Glomerular visceral epithelial cell (primary cell): ENCODE results near the gene PANK4.

Source experiments
- DNase-seq: peaks from one replicate; pipeline ENCODE4 v3.0.0-alpha.2; 2016; ENCODE audit errors: extremely low spot score

PANK4 gene

GRCh38 chr1:2512862-2513421 lies 13.5 kb downstream of the PANK4 start:
- no peak for DNase-seq

DNA sequence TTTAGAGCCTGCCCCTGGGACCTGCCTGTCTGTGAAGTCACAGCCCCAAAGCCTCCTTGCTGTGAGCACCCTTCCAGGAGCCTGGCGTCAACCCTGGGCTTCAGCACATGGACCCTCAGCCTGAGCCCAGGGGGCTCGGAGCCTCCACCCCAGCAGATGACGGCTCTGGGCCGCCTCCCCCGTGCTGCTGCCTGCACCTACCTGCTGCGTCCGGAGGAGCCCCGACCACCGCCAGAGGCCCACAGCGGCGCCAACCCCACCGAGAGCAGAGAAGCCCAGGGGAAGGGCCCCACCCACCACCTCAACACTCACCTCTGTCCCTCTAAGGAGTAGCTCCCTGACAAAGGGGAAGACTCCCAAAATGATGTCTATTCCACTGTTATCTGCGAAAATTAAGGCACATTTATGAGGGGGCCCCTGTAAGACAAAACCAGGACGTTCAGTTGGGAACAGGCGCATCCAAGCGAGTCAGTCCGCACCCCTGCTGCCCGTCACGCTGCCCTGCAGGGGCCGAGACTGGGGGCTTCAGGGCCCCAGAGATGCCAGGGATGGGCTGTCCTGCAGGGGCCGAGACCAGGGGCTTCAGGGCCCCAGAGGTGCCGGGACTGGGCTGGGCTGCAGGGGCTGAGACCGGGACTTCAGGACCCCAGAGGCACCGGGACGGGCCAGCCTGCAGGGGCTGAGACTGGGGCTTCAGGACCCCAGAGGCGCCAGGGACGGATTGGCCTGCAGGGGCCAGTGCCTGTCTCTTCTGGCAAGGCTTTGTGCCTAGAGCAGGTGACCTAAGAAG lies 15.8 kb downstream of the PANK4 start:
- DNase-seq = no peak

- no peak for DNase-seq
Measured at GRCh38 chr1:2509589-2509988, 16.8 kb downstream of the PANK4 start.

- no peak for DNase-seq
Measured at GRCh38 chr1:2508751-2509150, 17.6 kb downstream of the PANK4 start.

DNA sequence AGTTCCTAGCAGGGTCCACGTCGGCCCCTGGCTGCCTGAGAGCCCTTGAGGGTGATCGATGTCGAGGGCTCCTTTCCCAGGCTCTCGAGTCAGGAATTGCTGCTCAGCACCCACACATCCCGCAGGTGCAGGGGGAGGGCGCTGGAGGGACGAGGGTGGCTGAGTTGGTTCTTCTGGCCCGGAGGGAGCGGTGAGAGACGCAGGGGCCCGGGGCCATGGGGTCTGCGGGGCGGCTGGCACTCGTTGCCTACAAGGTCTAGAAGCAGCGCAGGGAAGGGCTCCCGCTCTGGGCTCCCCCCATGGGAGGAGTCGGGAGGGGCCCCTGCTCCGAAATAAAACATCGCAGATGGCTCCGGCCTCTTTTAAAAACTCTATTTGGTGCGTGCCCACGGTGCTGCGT lies 18.2 kb downstream of the PANK4 start:
- no peak for DNase-seq

DNA sequence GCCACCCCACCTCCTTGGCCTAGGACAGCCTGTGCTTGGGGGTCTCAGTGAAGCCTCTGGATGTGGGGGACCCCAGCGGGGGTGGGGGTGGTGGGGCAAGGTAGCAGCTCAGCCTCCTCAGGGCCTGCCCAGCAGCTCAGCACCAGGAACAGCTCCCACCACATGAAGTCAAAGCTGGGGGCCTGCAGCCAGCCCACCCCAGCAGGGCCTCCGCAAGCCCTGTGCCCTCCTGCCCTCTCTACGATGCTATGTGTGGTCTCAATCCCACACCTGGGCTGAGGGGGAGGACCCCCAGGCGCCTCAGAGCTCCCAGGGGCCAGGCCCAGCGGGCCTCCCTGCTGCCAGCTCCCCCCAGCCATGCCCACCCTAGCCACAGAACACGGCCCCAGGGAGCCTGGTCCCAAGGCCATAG lies 18.6 kb downstream of the PANK4 start:
- no peak for DNase-seq

GRCh38 chr1:2506901-2507565 lies 19.4 kb downstream of the PANK4 start:
- no peak for DNase-seq

DNA sequence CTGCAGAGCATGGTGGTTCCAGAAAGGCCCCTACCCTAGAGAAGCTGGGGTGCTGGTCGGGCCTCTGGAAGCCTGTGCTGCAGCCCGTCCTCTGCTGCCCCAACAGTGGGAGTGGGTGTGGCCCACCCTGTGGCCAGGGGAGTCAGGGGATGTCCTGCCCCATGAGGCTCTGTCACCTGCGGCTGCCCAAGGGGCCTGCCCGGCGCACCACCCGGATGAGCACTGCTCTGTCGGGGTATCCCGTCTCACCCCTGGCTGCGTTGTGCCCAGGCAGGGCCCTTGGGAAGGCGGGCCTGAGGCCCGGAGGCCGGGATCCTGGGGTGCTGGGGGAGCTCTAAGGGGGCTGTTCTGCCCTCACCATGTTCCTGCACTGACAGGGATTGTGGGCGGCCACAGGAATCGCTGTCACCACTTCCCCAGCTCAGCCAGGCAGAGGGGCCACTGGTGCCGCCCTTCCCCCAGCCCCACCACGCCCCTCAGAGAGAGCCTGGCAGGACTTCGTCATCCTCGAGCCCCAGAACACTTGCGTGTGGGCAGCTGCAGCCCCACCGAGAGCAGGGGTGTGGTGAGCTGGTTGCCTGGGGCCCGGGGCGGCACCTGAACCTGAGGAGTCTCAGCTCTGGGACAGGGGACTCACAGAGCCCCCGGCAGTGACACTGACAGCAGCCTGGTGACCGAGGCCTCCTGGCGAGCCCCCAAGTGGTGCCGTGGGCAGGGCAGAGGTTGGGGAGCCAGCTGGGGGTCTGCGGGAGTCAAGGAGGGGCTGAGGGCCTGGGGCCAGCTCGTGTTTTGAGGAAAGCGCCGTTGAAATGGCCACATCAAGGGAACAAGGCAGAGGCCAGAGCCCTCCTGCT lies 20.2 kb downstream of the PANK4 start:
- DNase-seq = no peak

DNA sequence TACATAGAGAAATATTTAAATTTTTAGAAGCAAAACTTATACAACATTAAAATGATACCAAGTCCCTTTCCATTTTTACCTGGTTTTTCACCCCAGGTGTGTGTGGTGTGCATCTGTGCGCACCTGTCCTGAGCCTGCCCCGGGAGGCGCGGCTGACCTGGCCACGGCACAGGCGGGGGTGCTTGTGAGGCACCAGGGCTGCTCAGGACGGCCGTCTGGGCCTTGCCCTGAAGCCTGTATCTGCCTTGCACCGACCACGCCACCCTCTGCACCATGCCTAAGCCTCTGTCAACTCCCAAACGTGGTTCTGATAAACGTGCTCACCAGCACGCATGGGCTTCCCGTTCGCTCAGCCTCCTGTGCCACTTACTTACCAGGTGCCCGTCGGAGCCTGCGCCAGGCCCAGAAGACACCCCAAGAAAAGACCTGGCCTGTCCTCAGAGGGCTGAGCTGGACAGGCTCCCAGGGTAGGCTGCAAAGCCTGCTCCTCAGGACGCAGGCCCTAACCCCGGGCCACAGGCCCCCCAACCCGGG lies 20.9 kb downstream of the PANK4 start:
- no peak for DNase-seq

GRCh38 chr1:2504949-2505272 lies 21.5 kb downstream of the PANK4 start:
- DNase-seq = no peak

GRCh38 chr1:2504225-2504948 lies 22.0 kb downstream of the PANK4 start:
- DNase-seq = no peak

GRCh38 chr1:2503554-2504224 lies 22.7 kb downstream of the PANK4 start:
- no peak for DNase-seq

- DNase-seq = no peak
Measured at GRCh38 chr1:2502661-2503553, 23.5 kb downstream of the PANK4 start.

DNA sequence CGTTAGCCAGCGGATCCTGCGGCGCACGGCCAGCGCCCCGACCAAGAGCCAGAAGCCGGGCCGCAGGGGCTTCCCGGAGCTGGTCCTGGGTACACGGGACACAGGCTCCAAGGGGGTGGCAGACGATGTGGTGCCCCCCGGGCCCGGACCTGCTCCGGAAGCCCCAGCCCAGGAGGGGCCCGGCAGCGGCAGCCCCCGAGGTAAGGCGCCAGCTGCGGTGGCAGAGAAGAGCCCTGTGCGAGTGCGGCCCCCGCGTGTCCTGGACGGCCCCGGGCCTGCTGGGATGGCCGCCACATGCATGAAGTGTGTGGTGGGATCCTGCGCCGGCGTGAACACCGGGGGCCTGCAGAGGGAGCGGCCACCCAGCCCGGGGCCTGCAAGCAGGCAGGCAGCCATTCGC lies 24.2 kb downstream of the PANK4 start:
- no peak for DNase-seq

GRCh38 chr1:2501820-2502119 lies 24.6 kb downstream of the PANK4 start:
- no peak for DNase-seq

GRCh38 chr1:2501041-2501819 lies 25.2 kb downstream of the PANK4 start:
- DNase-seq = no peak

- no peak for DNase-seq
Measured at GRCh38 chr1:2499986-2500596, 26.3 kb downstream of the PANK4 start.

DNA sequence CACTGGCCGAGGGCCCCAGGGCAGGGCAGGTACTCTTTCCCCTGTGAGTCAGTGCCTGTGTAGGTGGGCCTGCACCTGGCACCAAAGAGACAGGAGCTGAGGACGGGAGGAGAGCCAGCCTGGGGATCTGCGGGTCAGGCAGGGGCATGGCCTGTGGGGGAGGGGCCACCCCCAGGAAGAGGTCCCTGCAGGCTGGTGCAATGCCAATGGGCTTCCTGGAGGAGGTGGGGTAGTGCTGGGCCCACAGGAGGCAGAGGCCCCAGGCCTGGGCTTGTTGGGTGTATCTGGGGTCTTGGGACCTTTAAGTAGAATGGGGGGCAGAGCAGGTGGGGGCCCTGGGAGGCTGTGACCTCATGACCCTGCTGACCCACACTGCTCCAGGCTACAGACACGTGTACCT lies 27.1 kb downstream of the PANK4 start:
- DNase-seq = no peak

DNA sequence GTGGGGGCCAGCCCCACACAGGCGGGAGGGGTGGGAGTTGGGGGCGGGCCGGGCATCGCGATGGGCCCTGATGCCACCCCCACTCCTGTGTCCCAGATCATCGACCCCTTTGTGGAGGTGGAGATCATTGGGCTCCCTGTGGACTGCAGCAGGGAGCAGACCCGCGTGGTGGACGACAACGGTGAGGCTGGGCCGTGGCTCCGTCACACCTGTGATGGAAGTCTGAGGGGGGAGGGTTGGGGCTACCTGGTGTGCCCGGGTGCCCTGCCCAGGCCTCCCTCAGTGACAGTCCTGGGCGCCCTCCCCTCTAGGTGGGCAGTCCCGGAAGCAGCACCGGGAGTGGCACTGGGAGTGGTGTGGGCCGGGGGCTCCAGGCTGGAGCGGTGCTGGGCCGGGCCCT lies 27.7 kb downstream of the PANK4 start:
- DNase-seq = no peak
